Measurements from ENCODE around the gene ITPKC. TPM values are rescaled to one million over a fixed set of nuclear protein-coding genes. Genes with fewer than 3 reads are reported as not detected.

ITPKC gene
- total RNA-seq, 1 donor from 2014 or later, result 92.6 TPM

GRCh38 chr19:40785526-40785925, 68.6 kb downstream of the ITPKC start:
- Histone ChIP-seq H3K4me3 (no peak overlapping the region), H3K9me3 (no peaks in the 10 kb centered on the region), H3K27me3 (no peaks in the 10 kb centered on the region), H3K4me1 (no peaks in the 10 kb centered on the region), H3K36me3 (peaks cover 0 to 6% of the 10 kb centered on the region in 2 donors), H3K27ac (no peak overlapping the region)
- no peak for DNase-seq (ENCODE audit: extremely low spot score in 2 of 2)
- TF ChIP-seq CTCF (IDR thresholded peaks at IDR 0.05) (no peak), POLR2AphosphoS5 (IDR thresholded peaks at IDR 0.05; ENCODE audit: insufficient read depth in 1 of 2, low read depth in 1 of 2) (no peak), POLR2A (IDR thresholded peaks at IDR 0.05) (no peak)
- intact Hi-C loops (cut with DNase I), result no loop called here

GRCh38 chr19:40786060-40787037, 69.4 kb downstream of the ITPKC start:
- Histone ChIP-seq H3K4me3 (no peak overlapping the region), H3K27ac (no peak overlapping the region), H3K4me1 (no peaks in the 10 kb centered on the region), H3K36me3 (peaks cover 0 to 6% of the 10 kb centered on the region in 2 donors), H3K27me3 (no peaks in the 10 kb centered on the region), H3K9me3 (no peaks in the 10 kb centered on the region)
- intact Hi-C loops (cut with DNase I), result no loop called here
- no peak for DNase-seq (ENCODE audit: extremely low spot score in 2 of 2)
- TF ChIP-seq POLR2AphosphoS5 (IDR thresholded peaks at IDR 0.05; ENCODE audit: insufficient read depth in 1 of 2, low read depth in 1 of 2), result no peak
- no peak for TF ChIP-seq CTCF (IDR thresholded peaks at IDR 0.05)
- no peak for TF ChIP-seq POLR2A (IDR thresholded peaks at IDR 0.05)

Small RNA genes lying within 50 kb of the gene (small RNA-seq; reads per million reads assigned to genes)
- gene RNU6-195P, result not detected

Other genes with a start within 250 kb of the ITPKC start
- gene SHKBP1, start 140.2 kb upstream of the ITPKC start, total RNA-seq, result 51.6 TPM
- gene LTBP4, start 115.7 kb upstream of the ITPKC start, total RNA-seq, result 983 TPM
- gene NUMBL, start 26.5 kb upstream of the ITPKC start, total RNA-seq, result 66.0 TPM
- gene COQ8B, start 226 bp upstream of the ITPKC start, total RNA-seq, result 51.1 TPM
- 2.2 TPM for gene ACTMAP, start 33.4 kb downstream of the ITPKC start, total RNA-seq
- gene SNRPA, start 34.1 kb downstream of the ITPKC start, total RNA-seq, result 72.7 TPM
- 11.0 TPM for gene MIA, start 58.4 kb downstream of the ITPKC start, total RNA-seq
- gene RAB4B, start 61.1 kb downstream of the ITPKC start, total RNA-seq, result 22.3 TPM
- gene EGLN2, start 82.1 kb downstream of the ITPKC start, total RNA-seq, result 76.9 TPM
- gene CYP2A6, start 133.3 kb downstream of the ITPKC start, total RNA-seq, result 2.0 TPM
- 4.9 TPM for gene CYP2A7, start 165.1 kb downstream of the ITPKC start, total RNA-seq

Data from vagina (tissue), 2 donors.